HG03064 (cell line): ENCODE results near the gene OPCML.

Source experiments
- ATAC-seq: cut with Tn5 transposase; IDR thresholded peaks from one replicate; pipeline ENCODE4 v1.9.1; 2021; ENCODE audit warnings: low read depth; ENCODE audit not compliant: unreplicated experiment

OPCML gene

GRCh38 chr11:132650969-132651720 is 881.2 kb downstream of the OPCML start:
- ATAC-seq, result no peak

GRCh38 chr11:132649277-132649676 is 883.0 kb downstream of the OPCML start:
- no peak for ATAC-seq

DNA sequence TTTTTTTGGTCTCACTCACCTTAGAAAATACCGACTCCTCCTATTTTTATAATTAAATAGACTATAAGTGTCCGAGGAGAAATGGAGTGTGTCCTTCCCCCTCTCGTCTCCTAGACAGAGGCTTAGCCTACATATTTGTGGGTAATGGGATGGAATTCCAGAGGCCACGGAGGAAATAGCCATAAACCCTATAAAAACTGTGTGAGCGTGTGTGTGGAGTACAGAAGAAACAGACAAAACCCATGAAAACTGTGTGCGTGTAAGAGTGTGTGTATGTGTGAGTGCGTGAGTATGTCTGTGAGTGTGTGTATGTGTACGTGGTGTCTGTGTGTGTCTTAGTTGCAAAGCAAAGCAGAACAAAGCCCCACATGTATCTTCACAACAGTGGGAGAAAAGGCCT is 883.5 kb downstream of the OPCML start:
- no peak for ATAC-seq

DNA sequence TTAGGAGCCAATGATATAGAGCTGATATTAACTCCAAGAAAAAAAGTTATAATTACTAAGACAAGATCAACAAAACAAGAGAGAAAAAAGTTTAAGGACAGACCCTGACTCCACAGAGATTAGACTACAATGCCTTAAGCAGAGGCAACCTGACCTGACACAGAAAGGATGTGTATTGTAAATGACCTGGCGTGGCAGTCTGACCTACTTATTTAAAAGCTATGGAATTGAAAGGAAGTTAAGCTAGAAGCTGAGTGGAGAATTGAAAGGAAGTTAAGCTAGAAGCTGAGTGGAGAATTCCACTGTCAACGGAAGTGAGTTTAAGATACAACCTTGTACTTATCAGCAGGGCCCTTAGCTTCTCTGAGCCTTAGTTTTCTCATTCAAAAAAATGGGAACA is 885.4 kb downstream of the OPCML start:
- no peak for ATAC-seq

GRCh38 chr11:132644520-132645239 is 887.6 kb downstream of the OPCML start:
- no peak for ATAC-seq

DNA sequence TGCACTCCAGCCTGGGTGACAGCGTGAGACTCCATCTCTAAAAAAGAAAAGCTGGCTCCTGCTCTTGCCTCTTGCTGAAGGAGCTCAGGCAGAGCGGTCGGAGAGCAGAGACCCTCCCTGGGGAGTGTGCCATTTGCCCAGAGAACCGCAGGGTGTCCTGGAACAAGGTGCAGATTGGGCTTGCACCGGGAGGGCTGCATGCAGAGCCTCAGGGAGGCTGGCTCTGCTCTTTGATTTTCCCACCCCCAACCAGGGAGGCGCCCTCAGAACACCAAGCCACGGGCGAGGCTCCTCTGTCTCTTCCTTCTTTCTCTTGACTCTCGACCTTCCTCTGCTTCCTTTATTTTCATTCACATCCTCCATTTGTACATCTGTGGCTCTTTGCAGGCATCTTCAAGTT is 889.1 kb downstream of the OPCML start:
- ATAC-seq, result no peak

DNA sequence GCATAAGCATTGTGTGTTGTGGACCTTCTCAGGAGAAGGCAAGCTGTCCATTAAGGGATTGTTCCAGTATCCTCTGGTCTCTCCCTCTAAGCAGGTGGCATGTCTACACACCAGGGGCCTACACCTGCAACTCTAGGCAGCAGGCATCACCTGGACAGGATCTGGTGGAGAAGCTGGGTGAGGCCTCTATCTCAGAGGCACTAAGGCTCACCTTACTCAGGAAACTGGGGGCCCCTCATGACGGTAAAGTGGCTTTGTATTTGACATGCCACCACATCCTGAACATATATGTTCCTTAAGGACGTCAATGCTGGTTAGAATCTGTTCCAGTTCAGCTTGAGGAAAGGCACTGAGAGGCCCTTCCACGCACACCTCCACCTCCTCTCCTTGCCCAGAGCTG is 891.3 kb downstream of the OPCML start:
- no peak for ATAC-seq

- no peak for ATAC-seq
Observed at GRCh38 chr11:132639986-132640385, 892.3 kb downstream of the OPCML start.

DNA sequence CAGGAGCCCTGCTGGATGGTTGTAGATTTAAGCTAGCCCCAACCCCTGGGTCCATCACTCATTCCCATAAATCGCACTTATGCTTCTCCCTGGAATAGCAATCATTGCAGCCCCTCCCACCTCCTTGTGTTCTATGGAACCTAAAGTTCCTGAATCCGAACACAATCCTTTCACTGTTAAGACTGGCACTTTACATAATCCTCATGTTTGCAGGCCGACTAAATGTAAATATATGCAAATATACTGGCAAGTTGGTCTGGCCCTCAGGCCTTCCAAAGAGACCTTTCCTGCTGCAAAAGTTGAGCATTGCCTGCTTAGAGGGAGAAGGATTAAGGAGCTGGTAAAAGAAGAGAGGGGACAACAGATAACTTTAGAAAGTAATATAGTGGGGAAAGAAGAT is 892.9 kb downstream of the OPCML start:
- ATAC-seq, result no peak

DNA sequence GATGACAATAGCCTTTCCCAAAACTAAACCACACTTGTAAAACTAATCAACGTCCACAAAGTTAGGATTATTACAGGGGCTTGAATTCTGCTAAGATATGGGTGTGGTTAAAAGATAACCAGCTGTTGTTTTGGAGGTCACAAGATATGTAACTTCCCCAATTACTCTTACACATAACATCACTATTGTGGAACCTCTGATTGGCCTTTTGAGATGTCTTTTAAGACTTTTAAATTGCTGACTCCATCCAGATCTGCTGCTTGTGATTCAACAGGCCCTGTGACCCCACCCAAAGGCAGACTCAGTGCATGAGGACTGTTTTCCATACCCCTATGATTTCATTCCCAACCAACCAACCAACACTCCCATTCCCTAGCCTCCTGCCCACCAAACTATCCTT is 893.9 kb downstream of the OPCML start:
- no peak for ATAC-seq

DNA sequence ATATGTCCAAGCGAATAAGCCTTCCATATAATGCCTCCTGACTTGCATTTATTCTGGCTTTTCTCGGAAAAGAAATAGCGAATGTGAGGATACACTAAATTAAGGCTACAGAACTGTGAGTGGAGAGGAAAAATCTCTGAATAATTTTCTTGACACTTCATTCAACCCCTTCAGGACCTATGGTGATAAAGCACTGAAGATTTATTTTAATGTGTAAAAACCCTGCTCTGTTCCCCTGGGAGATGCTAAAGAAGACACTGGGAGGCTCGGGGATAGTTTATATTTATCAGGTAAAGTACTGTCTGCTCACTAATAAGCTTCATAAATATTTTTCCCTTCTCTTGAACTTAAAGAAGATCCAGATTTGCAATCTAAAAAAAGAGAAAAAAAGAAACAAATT is 895.8 kb downstream of the OPCML start:
- no peak for ATAC-seq

GRCh38 chr11:132632641-132633124 is 899.6 kb downstream of the OPCML start:
- no peak for ATAC-seq

GRCh38 chr11:132631989-132632388 is 900.3 kb downstream of the OPCML start:
- no peak for ATAC-seq

- ATAC-seq, result no peak
Observed at GRCh38 chr11:132627981-132628380, 904.3 kb downstream of the OPCML start.

- no peak for ATAC-seq
Observed at GRCh38 chr11:132626446-132626845, 905.9 kb downstream of the OPCML start.

DNA sequence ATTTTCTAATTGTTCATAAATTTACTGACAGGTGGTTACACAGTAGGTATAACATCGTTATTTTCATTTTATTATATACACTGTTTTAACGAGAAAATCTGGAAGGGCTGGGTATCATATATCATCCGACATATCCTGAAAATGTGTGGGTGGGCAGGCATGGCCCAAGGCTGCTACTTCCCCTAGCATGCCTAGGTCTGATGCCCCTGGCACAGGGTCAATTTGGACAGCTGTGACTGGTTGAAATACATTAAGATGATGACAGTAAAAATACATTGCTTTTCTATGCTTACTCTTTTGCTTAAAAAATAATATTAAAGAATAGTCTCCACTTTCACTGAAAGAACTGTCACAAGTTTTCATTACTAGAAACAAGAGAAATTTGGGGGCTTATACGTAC is 908.8 kb downstream of the OPCML start:
- ATAC-seq, result no peak

GRCh38 chr11:132621976-132622580 is 910.2 kb downstream of the OPCML start:
- no peak for ATAC-seq

GRCh38 chr11:132620423-132620822 is 911.9 kb downstream of the OPCML start:
- no peak for ATAC-seq

GRCh38 chr11:132610791-132611190 is 921.5 kb downstream of the OPCML start:
- ATAC-seq, result no peak

- ATAC-seq, result no peak
Observed at GRCh38 chr11:132610216-132610615, 922.1 kb downstream of the OPCML start.

GRCh38 chr11:132607575-132607974 is 924.7 kb downstream of the OPCML start:
- no peak for ATAC-seq
